HG03135 (cell line): ENCODE measurements around the gene PARD6B.
"Not testable (repeated sequence)": the region's sequence is repeated elsewhere in the genome, so short reads cannot be mapped to it uniquely, and the experiment has no call there.

Experiments
- ATAC-seq: cut with Tn5 transposase; IDR thresholded peaks from one replicate; pipeline ENCODE4 v1.9.1; 2021; ENCODE audit warnings: mild to moderate bottlenecking, moderate library complexity; ENCODE audit not compliant: unreplicated experiment

The PARD6B gene

DNA sequence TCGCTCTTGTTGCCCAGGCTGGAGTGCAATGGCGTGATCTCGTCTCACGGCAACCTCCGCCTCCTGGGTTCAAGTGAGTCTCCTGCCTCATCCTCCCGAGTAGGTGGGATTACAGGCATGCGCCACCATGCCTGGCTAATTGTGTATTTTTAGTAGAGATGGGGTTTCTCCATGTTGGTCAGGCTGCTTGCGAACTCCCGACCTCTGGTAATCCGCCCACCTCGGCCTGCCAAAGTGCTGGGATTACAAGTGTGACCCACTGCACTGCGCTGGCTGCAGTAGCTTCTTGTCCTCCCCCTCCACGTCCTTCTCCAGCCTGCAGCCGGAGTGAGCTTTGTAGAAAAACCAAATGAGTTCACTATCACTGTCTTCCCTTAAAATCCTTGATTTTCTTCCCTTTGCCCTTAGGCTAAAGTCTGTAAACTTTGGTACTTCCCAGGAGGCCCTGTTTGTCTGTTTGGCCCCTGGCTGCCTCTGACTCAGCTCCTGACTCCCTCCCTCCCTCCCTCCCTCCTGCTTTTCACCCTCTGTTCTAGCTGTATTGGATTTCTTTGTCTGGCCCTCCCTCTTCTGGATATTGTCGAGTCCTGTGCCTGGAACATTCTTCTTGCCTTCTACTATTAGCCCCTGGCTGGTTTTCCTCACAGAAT, 12.9 kb downstream of the PARD6B start:
- no peak for ATAC-seq

DNA sequence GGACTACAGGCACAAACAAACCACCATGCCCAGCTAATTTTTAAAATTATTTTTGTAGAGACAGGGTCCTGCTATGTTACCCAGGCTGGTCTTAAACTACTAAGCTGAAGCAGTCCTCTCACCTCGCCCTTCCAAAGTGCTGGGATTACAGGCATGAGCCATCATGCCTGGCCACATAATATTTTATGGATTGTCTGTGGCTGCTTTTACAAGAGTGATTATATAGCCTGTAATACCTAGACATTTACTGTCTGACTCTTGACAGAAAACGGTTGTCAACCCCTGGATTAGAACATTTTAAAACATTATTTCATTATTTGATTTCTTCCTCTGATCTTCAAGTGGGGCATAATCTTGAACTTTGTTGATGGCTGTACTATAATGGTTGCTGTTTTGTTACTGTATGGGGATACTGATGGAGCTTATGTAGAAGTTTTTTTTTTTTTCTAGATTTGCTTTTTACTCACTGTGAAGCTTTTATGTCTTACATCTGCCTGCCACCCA, 14.3 kb downstream of the PARD6B start:
- no peak for ATAC-seq

DNA sequence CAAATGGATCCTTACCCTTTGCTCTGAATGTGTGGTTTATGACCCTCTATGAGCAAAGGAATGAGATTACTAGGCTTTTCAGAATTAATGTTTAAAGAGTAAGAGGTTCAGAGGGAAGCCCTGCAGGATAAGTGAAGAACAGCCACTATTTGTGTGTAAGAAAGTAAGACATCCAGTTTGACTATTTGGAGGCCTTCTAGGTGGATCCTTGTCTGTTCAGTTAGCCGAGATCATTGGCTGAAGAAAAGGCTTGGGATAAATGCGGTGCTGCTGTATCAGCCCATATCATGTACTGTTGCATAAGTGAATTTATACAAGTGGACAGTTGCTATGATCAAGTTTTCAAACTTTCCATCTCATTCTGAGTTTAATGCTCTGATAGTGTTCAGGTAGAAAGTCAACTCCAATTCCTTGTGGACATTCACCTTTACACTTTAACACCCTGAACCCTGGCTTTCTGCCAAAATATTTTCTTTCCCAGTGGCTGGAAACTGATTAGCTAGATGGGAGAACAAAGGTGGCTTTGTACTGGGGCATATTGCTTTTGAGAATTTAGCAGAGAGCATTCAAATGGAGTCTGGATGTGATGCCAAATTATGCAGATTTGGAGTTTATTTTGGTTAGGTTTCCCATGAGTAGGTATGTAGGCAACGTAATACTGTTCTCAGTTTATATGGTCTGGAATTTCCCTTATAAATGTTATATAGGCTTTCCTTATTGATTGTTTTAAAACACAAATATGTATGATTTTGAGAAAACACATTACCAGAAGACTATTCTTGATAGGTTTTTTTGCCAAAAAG, 15.0 kb downstream of the PARD6B start:
- no peak for ATAC-seq

DNA sequence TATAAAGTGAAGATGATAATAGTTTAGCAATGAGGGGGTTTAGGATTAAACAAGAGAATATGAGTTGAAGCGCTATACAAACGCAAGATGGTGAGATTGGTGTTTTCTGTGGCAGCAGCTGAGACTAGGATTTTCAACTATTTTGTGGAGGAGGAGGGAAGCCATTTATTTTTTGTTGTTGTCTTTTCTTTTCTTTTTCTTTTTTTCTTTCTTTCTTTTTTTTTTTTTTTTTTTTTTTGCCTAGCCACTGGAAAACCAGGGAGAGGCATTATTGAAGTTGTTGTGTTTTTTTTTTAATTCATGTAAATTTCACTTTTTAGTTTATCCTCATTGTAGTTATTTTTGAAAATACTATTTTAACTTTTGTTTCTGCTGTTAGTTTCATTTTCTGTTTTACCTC, 15.9 kb downstream of the PARD6B start:
- ATAC-seq = no peak

DNA sequence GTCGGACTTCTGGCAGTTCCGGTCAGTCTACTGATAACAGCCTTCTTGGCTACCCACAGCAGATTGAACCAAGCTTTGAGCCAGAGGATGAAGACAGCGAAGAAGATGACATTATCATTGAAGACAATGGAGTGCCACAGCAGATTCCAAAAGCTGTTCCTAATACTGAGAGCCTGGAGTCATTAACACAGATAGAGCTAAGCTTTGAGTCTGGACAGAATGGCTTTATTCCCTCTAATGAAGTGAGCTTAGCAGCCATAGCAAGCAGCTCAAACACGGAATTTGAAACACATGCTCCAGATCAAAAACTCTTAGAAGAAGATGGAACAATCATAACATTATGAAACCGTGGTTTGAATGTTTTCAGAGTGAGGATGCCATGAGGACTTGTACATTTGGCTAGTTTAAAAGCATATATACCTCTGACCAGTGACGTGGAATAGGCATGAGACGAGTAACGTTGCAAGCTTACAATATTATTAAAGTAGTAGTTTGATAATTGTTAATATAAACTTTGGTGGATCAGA, 18.8 kb downstream of the PARD6B start:
- ATAC-seq = no peak

DNA sequence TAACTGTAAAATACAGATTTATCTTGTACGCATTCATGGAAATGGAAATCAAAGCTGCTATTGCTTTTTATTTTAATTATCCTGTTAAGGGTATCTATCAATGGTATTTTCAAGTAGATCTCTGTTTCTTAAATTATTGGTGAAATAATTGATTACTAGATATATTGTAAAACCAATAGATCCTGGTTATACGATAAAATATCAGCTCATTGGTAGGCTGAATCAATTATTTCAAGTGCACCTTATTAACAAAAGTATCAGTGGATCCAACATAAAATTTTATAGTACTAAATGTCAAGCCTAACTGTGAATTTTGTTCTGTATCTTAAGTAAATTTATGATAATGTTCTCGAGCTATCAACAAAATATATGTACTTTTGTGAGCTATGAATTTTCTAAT, 21.8 kb downstream of the PARD6B start:
- ATAC-seq = no peak

DNA sequence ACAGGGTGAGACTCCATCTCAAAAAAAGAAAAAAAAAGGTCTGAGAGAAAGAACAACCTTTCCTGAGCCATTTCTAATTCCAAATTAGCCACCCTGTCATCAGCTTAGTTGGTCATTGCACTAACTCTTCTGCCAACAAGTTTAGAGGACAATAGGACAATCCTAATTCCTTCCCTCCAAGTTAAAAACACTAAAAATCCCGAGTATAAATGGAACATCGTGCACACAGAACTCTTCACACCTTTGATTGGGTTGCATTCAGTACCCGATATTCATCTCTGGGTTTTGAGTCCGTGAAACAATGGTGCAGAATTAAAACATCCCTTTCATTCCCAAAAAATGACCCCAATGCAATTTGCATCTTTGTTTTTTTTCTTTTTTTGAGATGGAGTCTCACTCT, 23.0 kb downstream of the PARD6B start:
- ATAC-seq = no peak

DNA sequence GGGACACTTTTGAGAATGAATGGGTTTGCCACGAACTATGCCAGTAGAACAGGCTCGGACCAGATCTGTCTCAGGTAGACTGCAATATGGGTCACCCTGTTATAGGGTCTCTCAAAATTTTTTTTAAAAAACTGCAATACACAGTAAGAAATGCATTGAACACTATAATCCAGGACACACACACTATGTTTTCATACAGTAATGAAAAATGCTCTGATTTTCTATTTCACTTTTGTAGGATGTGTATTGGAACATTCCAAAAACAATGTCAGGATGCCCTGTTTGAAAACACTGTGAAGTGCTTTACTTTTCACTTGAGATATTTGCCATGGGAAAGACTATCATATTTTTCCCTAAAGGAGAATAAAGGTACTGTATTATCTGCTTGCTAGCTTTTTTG, 25.1 kb downstream of the PARD6B start:
- no peak for ATAC-seq

DNA sequence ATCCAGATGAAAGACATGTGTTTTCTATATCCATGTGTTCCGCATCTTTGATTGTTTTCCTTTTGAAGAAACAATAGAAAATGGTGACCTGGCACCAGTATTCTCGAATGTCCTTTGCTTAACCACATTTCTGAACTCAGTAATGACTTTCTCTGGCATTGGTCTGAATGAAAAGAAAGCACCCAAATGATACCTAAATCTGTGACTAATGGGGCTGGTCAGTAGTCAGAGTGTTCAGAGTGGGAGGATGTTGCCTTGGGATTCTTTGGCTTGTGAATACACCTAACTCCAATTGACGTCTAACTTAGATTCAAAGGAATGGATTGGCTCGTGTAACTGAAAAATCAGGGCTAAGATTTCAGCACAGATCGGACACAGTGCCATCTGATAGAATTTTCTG, 27.1 kb downstream of the PARD6B start:
- ATAC-seq = no peak

DNA sequence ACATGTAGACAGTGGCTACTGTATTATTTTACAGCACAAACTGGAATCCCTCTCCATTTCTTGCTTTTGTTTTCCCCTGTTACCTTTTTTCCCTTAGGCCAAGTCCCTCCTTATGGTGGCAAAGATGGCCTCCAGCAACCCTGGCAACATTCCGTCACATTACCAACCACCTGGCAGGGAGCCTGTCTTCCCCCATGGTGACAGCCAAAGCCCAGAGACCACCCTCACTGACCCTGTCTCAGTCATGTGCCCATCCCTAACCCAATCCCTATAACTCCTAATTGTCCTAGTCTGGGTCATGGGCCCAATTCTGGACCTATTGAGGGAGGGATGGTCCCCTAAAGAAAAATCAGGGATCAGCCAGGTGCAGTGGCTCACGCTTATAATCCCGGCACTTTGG, 27.6 kb downstream of the PARD6B start:
- ATAC-seq = no peak

DNA sequence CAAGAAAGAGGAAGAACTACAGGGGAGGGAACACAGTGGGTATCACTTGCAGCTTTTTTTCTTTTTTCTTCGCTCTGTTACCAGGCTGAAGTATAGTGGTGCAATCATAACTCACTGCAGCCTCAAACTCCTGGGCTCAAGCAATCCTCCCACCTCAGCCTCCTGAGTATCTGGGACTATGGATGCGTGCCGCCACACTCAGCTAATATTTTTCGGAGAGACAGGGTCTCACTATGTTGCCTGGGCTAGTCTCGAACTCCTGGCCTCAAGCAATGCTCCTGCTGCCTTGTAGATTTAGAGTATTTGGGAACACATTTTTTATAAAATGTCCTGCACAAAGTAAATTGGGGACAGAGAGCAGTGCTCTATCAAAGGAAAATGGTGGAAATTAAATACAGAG, 28.3 kb downstream of the PARD6B start:
- no peak for ATAC-seq

DNA sequence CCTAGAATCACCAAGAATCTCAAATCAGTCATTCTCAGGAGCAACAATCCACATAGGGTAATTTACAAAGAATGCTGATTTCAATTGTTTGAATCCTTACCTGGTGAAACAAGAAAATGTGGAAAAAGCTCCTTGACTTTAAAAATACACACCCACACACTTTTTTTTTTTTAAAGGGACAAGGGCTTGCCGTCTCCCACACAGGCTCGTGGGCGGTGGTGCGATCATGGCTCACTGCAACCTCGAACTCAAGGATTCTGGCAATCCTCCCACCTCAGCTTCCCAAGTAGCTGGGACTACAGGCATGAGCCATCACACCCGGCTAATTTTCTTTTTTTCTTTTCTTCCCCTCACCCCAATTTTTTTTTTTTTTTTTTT, 30.7 kb downstream of the PARD6B start:
- ATAC-seq = no peak

DNA sequence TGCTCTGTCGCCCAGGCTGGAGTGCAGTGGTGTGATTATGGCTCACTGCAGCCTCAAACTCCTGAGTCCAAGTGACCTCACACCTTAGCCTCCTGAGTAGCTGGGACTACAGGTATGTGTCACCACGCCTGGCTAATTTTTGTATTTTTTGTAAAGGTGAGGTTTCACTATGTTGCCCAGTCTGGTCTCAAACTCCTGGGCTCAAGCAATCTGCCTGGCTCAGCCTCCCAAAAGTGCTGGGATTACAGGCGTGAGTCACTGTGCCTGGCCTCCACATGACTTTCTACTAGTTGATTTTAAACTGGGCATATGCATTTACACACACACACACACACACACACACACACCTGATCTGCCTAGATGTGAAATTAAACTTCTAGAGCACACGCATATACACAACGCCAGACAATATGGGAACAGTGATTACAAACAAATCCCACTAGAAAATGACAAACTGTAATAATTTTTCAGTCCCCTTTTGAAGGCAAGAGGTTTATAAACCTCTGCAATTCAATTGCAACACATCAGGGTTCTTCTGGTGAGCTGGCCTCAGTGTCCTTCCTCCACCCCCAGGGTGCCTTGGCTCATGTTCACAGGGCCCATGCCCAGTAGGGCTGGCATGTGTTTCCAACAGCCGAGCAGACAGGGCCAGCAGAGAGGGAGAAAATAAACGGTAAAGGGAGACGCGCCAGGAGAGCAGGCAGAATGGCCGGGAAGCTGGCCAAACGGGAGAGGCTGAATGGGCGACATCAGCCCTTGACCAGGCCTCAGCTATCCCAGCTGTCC, 31.2 kb downstream of the PARD6B start:
- no peak for ATAC-seq

DNA sequence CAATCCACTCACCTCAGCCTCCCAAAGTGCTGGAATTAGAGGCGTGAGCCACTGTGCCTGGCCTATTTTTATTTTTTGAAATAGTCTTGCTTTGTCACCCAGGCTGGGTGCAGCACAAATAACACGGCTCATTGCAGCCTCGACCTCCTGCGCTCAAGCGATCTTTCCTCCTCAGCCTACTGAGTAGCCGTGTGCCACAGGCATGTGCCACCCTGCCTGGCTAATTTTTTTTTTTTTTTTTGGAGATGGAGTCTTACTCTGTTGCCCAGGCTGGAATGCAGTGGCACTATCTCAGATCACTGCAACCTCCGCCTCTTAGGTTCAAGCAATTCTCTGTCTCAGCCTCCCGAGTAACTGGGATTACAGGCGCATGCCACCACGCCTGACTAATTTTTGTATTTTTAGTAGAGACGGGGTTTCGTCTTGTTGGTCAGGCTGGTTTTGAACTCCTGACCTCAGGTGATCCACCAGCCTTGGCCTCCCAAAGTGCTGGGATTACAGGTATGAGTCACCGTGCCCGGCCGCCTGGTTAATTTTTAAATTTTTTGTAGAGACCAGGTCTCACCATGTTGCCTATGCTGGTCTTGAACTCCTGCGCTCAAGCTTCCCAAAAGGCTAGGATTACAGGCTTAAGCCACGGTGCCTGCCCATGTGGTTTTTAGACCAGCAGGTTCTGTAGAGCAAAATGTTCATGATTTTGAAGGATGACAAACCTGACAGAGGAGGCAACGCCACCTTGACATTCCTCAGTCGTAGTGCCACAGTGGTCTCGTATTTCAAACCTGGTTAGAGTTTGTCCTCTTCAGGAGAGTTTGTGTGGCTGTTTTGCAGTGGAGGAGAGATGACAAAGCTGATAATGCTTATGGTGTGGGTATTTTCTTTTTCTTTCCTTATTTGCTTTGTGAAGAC, 32.4 kb downstream of the PARD6B start:
- not testable (repeated sequence) for ATAC-seq

DNA sequence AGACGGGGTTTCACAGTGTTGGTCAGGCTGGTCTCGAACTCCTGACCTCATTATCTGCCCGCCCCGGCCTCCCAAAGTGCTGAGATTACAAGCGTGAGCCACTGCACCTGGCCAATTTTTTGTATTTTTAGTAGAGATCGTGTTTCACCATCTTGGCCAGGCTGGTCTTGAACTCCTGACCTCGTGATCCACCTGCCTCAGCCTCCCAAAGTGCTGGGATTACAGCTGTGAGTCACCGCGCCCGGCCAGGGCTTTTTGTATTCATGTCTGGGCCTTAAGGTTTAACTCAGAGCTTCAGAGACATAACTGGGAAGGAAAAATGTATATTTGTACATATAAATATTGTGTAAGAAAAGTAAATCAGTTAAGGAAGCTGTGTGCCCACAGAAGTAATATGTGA, 33.9 kb downstream of the PARD6B start:
- not testable (repeated sequence) for ATAC-seq

DNA sequence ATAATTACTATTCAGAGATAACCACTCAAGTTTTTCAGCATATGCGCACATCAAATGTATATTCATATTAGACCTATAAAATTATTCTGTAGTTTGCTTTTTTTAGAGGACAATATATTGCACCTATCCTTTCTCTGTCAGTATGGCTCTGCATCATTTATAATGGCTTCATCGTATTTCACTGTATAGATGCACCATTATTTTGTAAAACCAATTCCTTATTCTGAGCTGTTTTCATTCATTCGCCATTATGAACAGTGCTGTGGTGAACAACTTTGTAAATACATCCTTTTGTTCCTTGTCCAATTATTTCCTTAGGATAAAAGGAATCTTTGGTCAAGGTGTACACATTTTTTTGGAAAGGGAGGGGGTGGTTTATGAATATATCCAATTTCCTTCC, 34.3 kb downstream of the PARD6B start:
- no peak for ATAC-seq

DNA sequence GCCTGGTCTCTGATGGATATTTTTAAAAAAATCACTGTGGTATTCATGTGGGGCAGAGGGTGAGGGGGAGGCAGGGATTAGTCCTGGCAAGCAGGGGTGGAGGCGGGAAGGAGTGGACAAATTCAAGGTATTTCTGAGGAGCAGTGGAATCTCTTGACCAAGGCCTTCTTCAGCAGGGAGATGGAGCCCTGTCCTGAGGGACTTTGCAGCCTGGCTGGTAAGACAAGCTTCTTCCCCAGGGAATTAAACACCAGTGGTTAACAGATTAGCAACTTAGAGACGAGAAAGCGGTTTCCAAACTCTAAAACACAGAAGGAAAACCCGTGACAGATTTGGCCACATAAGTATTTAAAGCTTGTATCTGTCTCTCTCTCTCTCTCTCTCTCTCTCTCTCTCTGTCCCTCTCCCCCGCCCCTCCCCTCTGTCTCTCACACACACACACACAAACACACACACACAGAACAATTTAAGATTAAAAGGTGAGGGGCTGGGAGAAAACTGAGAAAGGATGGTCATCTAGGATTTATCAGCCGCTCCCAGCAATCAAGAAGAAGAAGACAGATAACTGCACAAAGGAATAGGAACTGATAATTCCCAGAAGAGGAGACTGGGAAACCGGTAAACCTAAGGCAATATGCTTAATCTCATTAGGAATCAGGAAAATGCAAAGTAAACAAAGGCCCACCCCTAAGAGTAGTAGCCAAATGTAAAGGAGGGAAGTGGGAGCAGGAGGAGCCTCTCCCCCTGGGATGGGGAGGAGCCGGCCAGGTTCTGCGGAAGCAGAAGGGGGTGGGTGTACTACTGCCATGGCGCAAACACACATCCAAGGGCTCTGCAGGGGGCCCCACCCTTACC, 35.8 kb downstream of the PARD6B start:
- ATAC-seq = not testable (repeated sequence)

DNA sequence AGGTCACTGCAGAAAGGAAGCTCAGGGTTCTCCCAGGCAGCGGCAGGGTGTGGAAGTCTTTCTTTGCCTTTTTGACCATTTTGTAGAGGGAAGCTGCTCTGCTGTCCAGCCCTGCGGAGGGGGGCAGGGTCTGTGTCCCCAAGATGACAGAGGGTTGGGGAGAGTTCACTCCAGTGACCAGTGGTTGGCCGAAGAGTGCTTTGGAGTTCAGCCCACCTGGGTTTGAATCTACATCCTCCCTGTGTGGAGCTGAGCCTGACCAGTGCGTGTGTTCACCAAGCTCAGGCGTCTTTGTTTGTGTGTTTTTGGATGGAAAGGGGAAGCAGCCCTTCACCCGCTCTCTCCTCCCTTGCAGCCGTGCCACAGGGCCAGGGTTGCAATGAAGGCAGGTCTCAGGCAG, 37.6 kb downstream of the PARD6B start:
- ATAC-seq = not testable (repeated sequence)

DNA sequence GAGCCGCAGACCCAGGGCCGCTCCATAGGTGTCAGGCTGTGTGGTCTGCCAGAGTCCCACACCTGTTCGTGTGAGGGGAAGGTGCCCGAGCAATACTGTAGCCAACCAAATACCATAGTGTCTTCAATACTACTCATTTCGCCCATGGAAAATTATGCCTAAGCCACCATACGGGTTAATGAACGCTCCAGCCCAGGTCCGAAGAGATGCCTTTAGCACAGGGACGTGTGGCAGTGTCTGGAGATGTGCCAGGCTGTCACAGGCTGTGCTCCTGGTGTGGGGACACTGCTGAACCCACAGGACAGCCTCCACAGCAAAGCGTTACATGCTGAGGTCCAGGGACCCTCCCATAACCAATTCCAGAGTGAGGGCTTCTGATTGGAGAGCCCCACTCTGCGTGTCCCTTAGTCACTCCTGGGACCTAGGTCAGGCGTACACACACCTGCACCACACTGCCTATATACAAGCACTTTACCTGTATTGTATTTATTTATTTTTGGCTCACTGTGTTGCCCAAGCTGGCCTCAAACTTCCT, 38.2 kb downstream of the PARD6B start:
- ATAC-seq = not testable (repeated sequence)
